Measurements from ENCODE around the gene ZNF730. TPM values are rescaled to one million over a fixed set of nuclear protein-coding genes. Genes with fewer than 3 reads are reported as not detected.

Gene ZNF730
- polyA plus RNA-seq, 1 donor from 2014 or later, result 21.3 TPM

DNA sequence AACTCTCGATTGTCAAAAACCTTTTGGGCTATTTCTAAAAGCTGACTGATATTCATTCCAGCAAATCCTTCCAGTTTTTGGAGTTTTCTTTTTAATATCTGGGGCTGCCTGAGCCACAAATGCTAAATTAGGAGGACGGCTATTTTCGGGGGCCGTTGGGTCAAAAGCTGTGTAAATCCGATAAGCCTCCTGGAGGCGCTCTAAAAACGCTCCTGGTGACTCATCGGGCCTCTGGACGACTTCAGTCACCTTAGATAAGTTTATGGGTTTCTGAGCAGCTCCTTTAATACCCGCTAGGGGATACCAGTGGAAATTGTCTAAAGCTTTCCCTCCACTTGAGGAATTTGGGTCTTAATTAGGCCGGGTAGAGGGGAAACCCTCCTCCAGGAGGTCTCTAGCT is 66.4 kb downstream of the ZNF730 start:
- H3K9me2 ChIP-seq (ENCODE audit: insufficient read depth, low read length), result no peaks in the 10 kb centered on the region
- H3K9me3 ChIP-seq (ENCODE audit: low read length), result peaks cover 3% of the 10 kb centered on the region
- no peaks in the 10 kb centered on the region for H3K36me3 ChIP-seq (ENCODE audit: insufficient read depth, low read length)
- TF ChIP-seq CTCF (IDR thresholded peaks at IDR 0.05; ENCODE audit: poor library complexity, severe bottlenecking), result no peak
- TF ChIP-seq MXI1 (conservative IDR thresholded peaks at IDR 0.05; ENCODE audit: poor library complexity, severe bottlenecking), result no peak
- no peak for TF ChIP-seq SMC3 (conservative IDR thresholded peaks at IDR 0.05; ENCODE audit: poor library complexity)
- no peak for TF ChIP-seq TAF1 (IDR thresholded peaks at IDR 0.05; ENCODE audit: low read depth)
- no peak overlapping the region for H3K9ac ChIP-seq (ENCODE audit: low read length)
- no peaks in the 10 kb centered on the region for H3K27me3 ChIP-seq (ENCODE audit: insufficient read depth, low read depth, low read length)
- H4K20me1 ChIP-seq (ENCODE audit: insufficient read depth), result no peaks in the 10 kb centered on the region
- no peak overlapping the region for H3K27ac ChIP-seq (ENCODE audit: low read length)
- H3K4me2 ChIP-seq (ENCODE audit: low read length), result no peak overlapping the region
- no peaks in the 10 kb centered on the region for H3F3A ChIP-seq (ENCODE audit: insufficient read depth, low read length, poor library complexity, severe bottlenecking)
- H3K79me2 ChIP-seq (replicated peaks; ENCODE audit: insufficient read depth, low read length), result no peaks in the 10 kb centered on the region
- no peak overlapping the region for H3K4me3 ChIP-seq (ENCODE audit: low read length)
- H2AFZ ChIP-seq (ENCODE audit: low read depth, low read length), result no peak overlapping the region

GRCh38 chr19:23190341-23190740 is 73.5 kb downstream of the ZNF730 start:
- Histone ChIP-seq H3F3A (ENCODE audit: insufficient read depth, low read length, poor library complexity, severe bottlenecking) (no peaks in the 10 kb centered on the region), H3K9me3 (ENCODE audit: low read length) (peaks cover 5% of the 10 kb centered on the region), H3K79me2 (replicated peaks; ENCODE audit: insufficient read depth, low read length) (no peaks in the 10 kb centered on the region), H3K9ac (ENCODE audit: low read length) (no peak overlapping the region), H3K27me3 (ENCODE audit: insufficient read depth, low read depth, low read length) (no peaks in the 10 kb centered on the region), H4K20me1 (ENCODE audit: insufficient read depth) (no peaks in the 10 kb centered on the region), H3K36me3 (ENCODE audit: insufficient read depth, low read length) (no peaks in the 10 kb centered on the region), H3K4me2 (ENCODE audit: low read length) (no peak overlapping the region), H3K27ac (ENCODE audit: low read length) (no peak overlapping the region), H3K4me3 (ENCODE audit: low read length) (no peak overlapping the region), H3K9me2 (ENCODE audit: insufficient read depth, low read length) (no peaks in the 10 kb centered on the region), H2AFZ (ENCODE audit: low read depth, low read length) (no peak overlapping the region)
- TF ChIP-seq SMC3 (conservative IDR thresholded peaks at IDR 0.05; ENCODE audit: poor library complexity) (no peak), CTCF (IDR thresholded peaks at IDR 0.05; ENCODE audit: poor library complexity, severe bottlenecking) (no peak), RAD21 (conservative IDR thresholded peaks at IDR 0.05) (no peak), EP300 (conservative IDR thresholded peaks at IDR 0.05; ENCODE audit: poor library complexity, severe bottlenecking) (no peak), MXI1 (conservative IDR thresholded peaks at IDR 0.05; ENCODE audit: poor library complexity, severe bottlenecking) (no peak), TAF1 (IDR thresholded peaks at IDR 0.05; ENCODE audit: low read depth) (no peak), POLR2AphosphoS5 (IDR thresholded peaks at IDR 0.05) (no peak), EZH2 (IDR thresholded peaks at IDR 0.05; ENCODE audit: borderline replicate concordance, insufficient read depth, low read length, poor library complexity, severe bottlenecking) (no peak)
- TF ChIP-seq, protein P1, sequence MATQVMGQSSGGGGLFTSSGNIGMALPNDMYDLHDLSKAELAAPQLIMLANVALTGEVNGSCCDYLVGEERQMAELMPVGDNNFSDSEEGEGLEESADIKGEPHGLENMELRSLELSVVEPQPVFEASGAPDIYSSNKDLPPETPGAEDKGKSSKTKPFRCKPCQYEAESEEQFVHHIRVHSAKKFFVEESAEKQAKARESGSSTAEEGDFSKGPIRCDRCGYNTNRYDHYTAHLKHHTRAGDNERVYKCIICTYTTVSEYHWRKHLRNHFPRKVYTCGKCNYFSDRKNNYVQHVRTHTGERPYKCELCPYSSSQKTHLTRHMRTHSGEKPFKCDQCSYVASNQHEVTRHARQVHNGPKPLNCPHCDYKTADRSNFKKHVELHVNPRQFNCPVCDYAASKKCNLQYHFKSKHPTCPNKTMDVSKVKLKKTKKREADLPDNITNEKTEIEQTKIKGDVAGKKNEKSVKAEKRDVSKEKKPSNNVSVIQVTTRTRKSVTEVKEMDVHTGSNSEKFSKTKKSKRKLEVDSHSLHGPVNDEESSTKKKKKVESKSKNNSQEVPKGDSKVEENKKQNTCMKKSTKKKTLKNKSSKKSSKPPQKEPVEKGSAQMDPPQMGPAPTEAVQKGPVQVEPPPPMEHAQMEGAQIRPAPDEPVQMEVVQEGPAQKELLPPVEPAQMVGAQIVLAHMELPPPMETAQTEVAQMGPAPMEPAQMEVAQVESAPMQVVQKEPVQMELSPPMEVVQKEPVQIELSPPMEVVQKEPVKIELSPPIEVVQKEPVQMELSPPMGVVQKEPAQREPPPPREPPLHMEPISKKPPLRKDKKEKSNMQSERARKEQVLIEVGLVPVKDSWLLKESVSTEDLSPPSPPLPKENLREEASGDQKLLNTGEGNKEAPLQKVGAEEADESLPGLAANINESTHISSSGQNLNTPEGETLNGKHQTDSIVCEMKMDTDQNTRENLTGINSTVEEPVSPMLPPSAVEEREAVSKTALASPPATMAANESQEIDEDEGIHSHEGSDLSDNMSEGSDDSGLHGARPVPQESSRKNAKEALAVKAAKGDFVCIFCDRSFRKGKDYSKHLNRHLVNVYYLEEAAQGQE (IDR thresholded peaks at IDR 0.05; ENCODE audit: borderline replicate concordance), result no peak

Other genes with a start within 250 kb of the ZNF730 start
- not detected in 2 replicates for gene ZNF728, start 113.8 kb upstream of the ZNF730 start, polyA plus RNA-seq
- 2.4 and 3.2 TPM in 2 replicates for gene ZNF724, start 133.4 kb downstream of the ZNF730 start, polyA plus RNA-seq

Data from neural cell (in vitro differentiated cells).